ENCODE data around the gene DEPP1.

DEPP1 gene

GRCh38 chr10:44936314-44936975, 42.2 kb downstream of the DEPP1 start:
- H3K4me3 ChIP-seq (ENCODE audit: low read depth, low read length): no peak overlapping the region
- DNase-seq (ENCODE audit: low read depth): no peak
- TF ChIP-seq MAX (IDR thresholded peaks at IDR 0.05; ENCODE audit: low read depth, low read length) (no peak), CTCF (IDR thresholded peaks at IDR 0.05; ENCODE audit: low read depth, low read length) (no peak), MYC (IDR thresholded peaks at IDR 0.05; ENCODE audit: low read depth, low read length) (no peak), POLR2A (IDR thresholded peaks at IDR 0.05; ENCODE audit: extremely low read depth, insufficient read length) (no peak)

GRCh38 chr10:44935966-44936295, 42.7 kb downstream of the DEPP1 start:
- TF ChIP-seq POLR2A (IDR thresholded peaks at IDR 0.05; ENCODE audit: extremely low read depth, insufficient read length): no peak
- no peak for TF ChIP-seq MYC (IDR thresholded peaks at IDR 0.05; ENCODE audit: low read depth, low read length)
- TF ChIP-seq MAX (IDR thresholded peaks at IDR 0.05; ENCODE audit: low read depth, low read length): no peak
- no peak for TF ChIP-seq CTCF (IDR thresholded peaks at IDR 0.05; ENCODE audit: low read depth, low read length)
- H3K4me3 ChIP-seq (ENCODE audit: low read depth, low read length): no peak overlapping the region
- peak; percentile 68 for DNase-seq (ENCODE audit: low read depth)

GRCh38 chr10:44935201-44935965, 43.2 kb downstream of the DEPP1 start:
- TF ChIP-seq MAX (IDR thresholded peaks at IDR 0.05; ENCODE audit: low read depth, low read length) (no peak), MYC (IDR thresholded peaks at IDR 0.05; ENCODE audit: low read depth, low read length) (no peak), CTCF (IDR thresholded peaks at IDR 0.05; ENCODE audit: low read depth, low read length) (no peak), POLR2A (IDR thresholded peaks at IDR 0.05; ENCODE audit: extremely low read depth, insufficient read length) (no peak)
- DNase-seq (ENCODE audit: low read depth): no peak
- no peak overlapping the region for H3K4me3 ChIP-seq (ENCODE audit: low read depth, low read length)

GRCh38 chr10:44934416-44935200, 44.0 kb downstream of the DEPP1 start:
- DNase-seq (ENCODE audit: low read depth): no peak
- no peak overlapping the region for H3K4me3 ChIP-seq (ENCODE audit: low read depth, low read length)
- TF ChIP-seq CTCF (IDR thresholded peaks at IDR 0.05; ENCODE audit: low read depth, low read length) (no peak), MAX (IDR thresholded peaks at IDR 0.05; ENCODE audit: low read depth, low read length) (no peak), MYC (IDR thresholded peaks at IDR 0.05; ENCODE audit: low read depth, low read length) (no peak), POLR2A (IDR thresholded peaks at IDR 0.05; ENCODE audit: extremely low read depth, insufficient read length) (no peak)

GRCh38 chr10:44933451-44934321, 44.9 kb downstream of the DEPP1 start:
- TF ChIP-seq MYC (IDR thresholded peaks at IDR 0.05; ENCODE audit: low read depth, low read length) (no peak), POLR2A (IDR thresholded peaks at IDR 0.05; ENCODE audit: extremely low read depth, insufficient read length) (no peak), CTCF (IDR thresholded peaks at IDR 0.05; ENCODE audit: low read depth, low read length) (no peak), MAX (IDR thresholded peaks at IDR 0.05; ENCODE audit: low read depth, low read length) (no peak)
- H3K4me3 ChIP-seq (ENCODE audit: low read depth, low read length): no peak overlapping the region

More at GRCh38 chr10:44933451-44934321, 44.9 kb downstream of the DEPP1 start:
- no peak for DNase-seq (ENCODE audit: low read depth)
